GM21360 (cell line): ENCODE measurements around the gene FAU.
A peak's percentile ranks its signal among the peaks of the same experiment; 100 is the strongest.
"Not testable (repeated sequence)": the region's sequence is repeated elsewhere in the genome, so short reads cannot be mapped to it uniquely, and the experiment has no call there.

Experiments used
- ATAC-seq: cut with Tn5 transposase; IDR thresholded peaks from one replicate; pipeline ENCODE4 v1.9.1; 2021; ENCODE audit warnings: mild to moderate bottlenecking, moderate library complexity; ENCODE audit not compliant: unreplicated experiment

The FAU gene

DNA sequence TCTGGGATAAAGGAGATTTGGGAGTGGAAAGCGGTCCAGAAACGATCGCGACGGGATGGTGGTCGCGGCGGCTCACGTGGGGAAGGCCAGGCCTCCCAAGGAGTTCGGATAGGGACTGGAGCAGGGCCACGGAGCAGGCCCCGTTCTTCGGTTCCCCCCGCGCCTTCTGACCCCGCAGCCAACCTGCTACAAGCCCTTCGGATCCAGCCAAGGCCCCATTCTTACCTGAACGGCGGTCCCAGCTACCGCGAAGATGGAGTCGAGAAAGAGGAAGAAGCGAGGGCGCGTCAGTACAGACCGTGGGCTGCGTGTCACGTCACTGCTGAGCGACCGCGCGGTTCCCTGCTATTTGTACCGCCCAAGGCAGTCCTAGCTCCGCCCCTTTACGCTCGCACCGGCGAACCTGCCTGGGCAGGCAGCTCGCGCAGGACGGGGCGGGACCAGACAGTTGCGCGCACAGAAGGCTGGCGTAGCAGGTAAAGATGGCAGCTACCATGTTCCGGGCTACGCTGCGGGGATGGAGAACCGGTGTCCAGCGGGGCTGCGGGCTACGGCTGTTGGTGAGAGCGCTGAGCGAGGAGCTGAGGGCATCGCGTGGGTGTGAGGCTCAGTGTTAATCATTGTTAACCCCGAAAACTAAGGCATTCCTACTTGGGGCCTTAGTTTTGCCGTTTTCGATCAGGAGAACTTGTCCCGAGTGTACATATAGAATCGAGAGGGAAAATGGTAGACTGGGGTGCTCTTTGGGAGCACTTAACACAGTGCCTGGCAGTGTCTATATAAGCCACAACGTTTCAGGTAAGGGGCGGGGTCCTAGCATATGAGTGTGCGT lies at the start of gene FAU, which contains the start of gene MRPL49:
Gene FAU, minus strand, starts transcription at position 270 of the 832 bp plus-strand sequence. CDS start 321 bp downstream, outside the sequence.
Gene MRPL49, plus strand, starts transcription at position 457 of the 832 bp plus-strand sequence. Its CDS starts 26 bp downstream, at position 483.
- peak; percentile 46 for ATAC-seq

DNA sequence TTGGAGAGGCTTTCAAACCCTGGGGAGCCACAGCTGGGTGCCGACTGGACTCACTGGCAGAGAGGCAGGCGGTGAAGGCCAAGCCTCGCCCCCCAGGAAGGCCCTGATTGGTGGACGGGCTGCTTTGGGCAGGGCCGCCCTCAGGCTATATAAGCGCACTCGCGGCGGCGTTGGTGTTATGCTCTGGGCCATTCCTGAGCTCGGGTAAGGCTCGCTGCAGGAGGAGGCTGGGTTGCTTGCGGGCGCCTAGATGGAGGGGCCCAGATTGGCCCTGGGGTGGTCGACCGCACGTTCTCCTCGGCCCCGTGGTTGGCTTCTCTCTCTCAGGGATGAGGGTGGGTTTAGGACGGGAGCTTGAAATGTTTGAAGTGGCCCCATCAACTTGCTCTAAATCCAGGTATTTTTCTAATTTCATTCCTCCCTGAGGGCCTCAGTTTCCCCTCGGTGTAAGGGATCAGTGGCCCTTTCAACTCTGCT lies 48.2 kb upstream of the FAU start, which contains the start of gene SPDYC:
Gene SPDYC, plus strand, starts transcription at position 176 of the 477 bp plus-strand sequence. CDS start 1,125 bp downstream, outside the sequence.
- ATAC-seq: no peak

DNA sequence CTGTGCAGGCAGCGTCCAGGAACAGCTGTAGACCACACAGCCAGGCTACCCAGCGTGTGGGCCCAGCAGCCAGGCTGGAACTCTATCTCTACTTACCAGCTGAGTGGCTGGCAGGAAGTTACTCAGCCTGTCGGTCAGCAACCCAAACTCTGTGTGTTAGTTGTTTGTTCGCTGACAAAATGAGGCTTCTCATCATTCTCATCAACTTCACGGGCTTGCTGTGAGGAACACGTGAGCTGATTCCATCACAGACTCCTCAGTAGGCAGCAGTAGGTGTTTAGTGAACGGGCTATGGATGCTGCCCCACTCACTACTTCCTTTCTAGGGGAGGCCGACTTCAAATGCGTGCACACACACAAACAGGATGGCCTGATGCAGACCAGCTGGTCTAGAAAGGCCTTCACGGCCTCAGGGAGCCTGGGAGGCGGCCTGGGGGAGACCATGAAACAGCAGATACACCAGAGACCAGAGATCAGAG lies 47.3 kb upstream of the FAU start:
- ATAC-seq: no peak

DNA sequence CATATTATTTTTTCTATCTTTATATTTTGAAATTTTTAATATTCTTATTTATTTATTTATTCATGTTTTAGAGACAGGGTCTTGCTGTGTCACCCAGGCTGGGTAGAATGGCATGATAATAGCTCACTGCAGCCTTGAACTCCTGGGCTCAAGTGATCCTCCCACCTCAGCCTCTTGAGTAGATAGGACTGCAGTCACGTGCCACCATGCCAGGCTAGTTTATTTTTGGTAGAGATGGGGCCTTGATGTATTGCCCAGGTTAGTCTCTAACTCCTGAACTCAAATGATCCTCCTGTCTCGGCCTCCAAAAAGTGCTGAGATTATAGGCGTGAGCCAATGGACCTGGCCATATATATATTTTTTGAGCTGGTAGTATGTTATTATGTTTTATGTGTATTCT lies 45.7 kb upstream of the FAU start:
- ATAC-seq: no peak

DNA sequence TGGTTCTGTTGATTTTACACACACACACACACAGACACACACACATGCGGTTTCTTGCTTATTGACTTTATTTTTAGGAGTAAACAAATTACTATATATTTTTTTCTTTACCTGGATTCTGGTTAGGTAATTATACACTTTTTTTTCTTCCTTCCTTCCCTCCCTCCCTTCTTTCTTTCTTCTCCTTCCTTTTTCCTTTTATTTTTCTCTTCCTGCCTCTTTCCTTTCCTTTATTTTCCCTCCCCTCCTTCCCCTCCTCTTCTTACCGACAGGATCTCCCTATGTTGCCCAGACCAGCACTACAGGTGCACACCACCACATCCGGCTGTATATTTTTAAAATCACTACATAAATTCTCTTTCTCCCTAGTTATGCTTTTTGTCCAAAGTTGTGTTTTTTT lies 45.0 kb upstream of the FAU start:
- no peak for ATAC-seq

DNA sequence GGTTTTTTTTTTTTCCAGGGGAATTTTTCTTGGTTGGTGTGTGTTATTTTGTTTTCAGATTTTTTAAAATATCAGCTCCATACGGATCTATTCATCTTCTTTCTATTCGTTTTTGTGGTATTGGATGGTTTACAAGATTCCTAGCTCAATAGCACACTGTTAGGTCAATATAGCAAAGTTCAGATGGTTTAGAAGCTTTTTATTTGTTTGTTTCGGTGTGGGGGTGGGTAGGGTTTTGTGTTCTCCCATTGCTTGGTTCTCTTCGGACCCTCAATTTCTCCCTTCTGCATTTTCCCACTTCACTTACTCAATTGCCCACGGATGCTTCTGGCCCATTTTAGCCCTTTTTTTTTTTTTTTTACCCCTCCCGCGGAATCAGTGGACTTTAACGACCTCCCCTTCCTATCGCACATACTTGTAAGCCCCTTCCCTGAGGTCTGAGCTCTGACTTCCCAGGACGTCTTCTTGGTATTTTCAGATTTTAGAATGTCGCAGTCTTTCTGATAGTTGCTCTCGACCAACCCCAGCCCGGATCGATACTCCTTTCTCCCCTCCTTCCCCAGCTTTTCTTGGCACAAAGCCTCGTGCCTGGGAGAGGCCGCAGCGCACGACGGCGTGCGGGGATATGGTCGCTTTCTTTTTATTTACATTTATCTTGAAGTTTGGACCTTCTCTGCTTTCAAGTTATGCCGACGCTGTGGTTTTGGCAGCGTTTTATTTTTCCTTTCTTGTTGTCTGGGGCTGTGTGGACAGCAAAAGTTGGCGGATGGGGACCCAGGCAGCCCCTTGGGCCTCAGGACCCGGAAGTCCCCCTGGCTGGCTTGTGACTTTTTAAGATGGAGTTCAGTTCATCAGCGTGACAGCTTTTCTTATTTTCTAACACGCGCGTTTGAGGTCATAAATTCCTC lies 43.7 kb upstream of the FAU start:
- no peak for ATAC-seq

DNA sequence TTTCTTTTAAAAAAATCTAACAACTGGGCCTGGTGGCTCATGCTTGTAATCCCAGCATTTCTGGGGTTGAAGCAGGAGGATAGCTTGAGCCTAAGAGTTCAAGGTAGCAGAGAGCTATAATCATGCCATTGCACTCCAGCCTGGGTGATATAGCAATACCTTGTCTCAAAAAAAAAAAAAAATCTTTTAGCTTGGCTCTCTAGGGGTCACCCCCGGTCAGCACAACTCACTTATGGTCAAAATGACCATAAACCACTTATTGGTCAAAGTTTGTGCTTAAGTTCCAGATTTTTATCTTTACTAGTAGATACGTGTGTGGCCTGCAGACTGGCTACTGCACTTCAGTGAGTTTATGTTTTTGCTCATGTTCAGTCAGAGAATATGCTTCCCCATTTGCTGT lies 41.8 kb upstream of the FAU start:
- ATAC-seq: no peak

DNA sequence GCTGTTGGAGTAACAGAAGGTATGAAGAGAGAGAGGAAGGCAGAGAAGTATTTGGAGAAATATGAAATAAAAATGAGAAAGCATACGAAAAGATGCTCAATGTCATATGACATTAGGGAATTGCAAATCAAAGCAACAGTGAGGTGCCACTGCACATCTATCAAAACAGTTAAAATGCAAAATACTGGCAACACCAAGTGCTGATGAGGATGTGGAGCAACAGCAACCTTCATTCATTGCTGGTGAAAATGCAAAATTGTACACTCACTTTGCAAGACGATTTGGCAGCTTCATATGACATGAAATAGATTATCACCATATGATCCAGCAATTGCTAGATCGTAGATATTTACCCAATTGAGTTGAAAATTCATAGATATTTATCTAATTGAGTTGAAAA lies 38.7 kb upstream of the FAU start:
- ATAC-seq: no peak

DNA sequence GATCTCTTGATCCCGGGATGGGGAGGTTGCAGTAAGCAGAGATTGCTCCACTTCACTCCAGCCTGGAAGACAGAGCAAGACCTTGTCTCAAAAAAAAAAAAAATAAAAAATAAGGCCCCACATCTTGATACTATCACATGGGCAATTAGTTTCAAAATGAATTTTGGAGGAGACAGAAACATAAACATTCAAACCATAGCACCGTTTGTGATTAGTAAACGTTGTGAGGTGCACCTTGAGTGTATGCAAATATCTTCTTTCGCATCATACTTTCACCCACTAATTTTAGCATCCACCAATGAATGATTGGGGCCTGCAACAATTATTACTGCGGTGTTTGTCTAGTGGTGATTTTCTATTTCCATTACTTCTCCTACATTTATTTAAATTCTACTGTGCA lies 37.1 kb upstream of the FAU start:
- ATAC-seq: no peak

DNA sequence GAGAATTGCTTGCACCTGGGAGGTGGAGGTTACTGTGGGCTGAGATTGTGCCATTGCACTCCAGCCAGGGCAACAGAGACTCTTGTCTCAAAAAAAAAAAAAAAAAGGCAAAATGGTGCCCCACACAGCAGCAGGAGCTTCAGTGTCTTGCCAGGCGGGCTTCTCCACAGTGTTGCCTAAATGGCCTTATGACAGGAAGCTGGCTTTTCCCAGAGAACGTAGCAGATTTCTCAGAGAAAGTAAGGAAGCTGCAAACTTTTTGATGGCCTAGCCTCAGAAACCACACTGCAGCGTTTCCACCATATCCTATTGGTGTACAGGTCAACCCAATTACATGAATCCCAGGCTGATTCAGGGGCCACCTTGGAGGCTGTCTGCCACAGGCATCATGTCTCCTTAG lies 35.4 kb upstream of the FAU start:
- ATAC-seq: no peak

DNA sequence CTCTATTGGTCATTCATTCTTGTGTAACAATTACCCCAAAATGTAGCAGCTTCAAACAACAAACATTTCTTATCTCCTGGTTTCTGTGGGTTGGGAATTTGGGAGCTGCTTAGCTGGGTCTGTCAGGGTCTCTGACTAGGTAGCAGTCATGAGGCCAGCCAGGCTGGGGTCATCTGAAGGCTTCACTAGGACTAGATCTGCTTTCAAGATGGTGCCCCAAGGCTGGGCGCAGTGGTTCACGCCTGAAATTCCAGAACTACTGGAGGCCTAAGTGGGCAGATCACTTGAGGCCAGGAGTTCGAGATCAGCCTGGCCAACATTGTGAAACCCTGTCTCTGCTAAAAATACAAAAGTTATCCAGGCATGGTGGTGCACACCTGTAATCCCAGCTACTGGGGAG lies 35.0 kb upstream of the FAU start:
- no peak for ATAC-seq

DNA sequence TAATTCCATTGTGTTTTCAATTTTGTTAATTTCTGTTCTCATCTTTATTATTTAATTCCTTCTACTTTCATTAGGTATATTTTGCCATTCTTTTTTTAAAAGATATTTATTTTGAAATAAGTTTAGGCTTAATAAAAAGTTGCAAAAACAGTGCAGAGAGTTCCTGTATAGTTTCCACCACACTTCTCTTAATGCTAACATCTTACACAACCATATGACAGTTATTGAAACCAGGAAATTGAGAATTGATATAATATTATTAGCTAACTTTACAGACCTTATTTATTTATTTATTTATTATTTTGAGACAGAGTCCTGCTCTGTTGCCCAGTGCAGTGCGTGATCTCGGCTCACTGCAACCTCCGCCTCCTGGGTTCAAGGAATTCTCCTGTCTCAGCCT lies 34.3 kb upstream of the FAU start:
- no peak for ATAC-seq

DNA sequence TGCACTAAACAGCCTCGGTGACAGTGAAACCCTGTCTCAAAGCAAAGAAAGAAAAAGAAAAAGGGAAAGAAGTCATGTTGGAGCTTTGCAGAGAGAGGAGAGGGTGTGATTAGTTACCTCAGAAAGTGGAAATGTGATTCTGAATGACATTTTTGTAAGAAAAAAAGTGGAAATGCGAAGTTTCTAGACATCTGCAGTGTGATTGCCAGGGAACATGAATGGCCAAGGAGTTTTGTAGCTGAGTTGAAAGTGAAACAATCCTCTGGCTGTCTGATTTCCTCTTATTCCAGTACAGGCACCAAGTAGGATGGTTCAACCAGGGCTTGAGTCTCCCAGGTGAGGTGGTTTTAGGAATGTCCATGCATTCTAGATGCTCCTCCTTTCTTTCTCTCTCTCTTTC lies 30.2 kb upstream of the FAU start:
- ATAC-seq: no peak

DNA sequence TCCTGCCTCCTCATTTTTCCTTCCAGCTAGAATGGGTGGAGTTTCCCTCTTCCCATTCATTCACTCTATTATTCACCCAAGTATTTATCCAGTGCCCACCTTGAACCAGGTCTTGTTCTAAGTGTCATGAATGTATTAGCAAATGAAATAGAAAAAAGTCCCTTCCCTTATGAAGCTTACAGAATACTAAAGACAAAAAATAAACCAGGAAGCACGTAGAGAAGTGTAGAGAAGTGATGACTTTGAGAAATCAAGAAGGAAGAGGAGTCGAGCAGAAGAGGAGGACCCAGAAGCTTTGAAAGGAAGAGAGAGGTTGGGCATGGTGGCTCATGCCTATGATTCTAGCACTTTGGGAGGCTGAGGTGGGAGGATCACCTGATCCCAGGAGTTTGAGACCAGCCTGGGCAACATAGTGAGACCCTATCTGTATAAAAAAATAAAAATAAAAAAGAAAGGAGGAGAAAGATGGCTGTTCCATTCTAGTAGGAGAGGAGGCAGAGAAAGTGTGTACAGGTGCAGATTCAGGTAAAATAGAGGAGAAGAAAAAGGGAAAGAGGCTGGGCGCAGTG lies 29.5 kb upstream of the FAU start:
- ATAC-seq: no peak

DNA sequence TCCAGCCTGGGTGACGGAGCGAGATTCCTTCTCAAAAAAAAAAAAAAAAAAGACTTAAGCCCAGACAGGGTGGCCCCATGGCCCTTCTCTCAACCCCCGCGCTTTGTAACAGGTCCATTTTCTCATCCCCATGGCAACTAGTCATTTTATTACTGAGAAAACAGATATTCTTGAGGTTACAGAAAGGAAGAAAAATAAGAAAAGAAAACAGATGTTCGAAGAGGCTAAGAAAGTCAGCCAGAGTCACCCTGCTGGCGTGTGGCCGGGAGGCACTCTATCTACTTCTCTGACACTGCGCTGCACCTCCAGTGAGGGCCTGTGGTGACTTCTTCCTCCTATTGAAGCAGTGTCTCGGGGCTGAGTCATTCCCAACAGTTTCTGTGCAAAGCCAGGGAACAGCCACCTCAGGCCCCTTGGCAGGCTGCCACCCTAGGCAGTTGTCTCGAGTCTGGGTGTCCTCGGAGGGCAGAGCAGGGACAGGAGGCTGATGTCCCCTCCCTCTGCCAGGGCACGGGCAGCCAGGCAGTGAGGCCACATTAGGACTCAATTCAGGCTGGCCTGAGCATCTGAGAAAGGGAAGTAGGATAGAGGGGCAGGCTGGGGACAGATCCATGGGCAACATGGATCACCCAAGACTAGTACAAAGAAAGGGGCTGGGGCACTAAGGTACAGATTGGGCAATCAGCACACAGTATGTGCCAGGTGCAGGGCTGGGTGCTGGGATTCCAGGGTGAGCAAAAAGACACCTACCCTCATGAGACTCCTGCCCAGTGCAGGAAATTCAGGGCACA lies 28.8 kb upstream of the FAU start:
- ATAC-seq: no peak

DNA sequence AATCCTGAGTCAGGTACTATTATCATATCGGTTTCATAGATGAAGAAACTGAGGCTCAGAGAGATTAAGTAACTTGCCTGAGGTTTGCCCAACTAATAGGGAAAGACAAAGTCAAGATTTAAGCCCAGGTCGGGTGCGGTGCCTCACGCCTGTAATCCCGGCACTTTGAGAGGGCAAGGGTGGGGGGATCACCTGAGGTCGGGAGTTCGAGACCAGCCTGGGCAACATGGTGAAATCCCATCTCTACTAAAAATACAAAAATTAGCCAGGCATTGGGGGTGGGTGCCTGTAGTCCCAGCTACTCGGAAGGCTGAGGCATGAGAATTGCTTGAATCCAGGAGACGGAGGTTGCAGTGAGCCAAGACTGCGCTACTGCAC lies 28.2 kb upstream of the FAU start:
- not testable (repeated sequence) for ATAC-seq

DNA sequence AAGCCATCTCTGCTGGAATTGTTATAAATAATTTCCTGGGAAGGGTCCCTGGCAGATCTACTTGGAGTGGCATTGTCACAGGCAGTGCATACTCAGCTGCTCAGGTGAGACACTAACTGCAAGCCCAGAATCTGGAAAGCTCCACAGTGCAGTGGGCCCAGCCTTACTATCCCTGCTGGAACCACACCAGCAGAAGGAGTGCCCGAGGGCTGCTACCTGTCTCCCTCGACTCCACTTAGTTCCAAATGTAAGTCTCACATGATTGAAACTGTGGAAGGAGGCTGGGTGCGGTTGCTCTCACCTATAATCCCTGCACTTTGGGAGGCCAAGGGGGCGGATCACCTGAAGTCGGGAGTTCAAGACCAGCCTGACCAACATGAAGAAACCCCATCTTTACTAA lies 26.7 kb upstream of the FAU start:
- ATAC-seq: no peak

DNA sequence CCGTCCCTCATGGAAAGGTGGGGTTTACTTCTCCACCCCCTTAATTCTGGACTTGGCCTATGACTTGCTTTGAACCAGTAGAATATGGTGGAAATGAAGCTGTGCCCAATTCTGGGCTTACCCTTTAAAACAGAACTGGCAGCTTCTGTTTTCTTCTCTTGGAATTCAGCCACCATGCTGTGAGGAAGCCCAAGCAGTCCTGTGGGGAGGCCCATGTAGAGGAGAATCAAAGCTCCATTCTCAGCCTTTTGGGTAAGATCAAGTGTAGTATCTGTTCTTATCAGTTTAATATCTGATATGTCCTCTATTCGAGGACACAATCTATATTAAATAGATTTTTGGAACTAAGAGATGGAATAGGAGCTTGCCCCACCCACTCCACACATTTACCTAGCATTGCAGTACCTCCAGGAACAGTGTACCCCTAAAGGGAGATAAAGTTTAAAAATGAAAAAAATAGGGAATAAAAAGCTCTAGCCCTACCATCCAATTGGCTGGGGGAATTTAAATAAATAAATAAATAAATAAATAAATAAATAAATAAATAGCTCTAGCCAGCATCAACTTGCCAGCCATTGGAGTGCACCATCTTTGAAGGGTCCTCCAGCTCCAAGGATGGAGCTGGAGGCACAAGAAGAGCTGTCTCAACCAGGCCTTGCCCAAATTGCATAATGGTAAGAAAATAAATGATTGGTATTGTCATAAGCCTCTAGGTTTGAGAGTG lies 25.6 kb upstream of the FAU start:
- ATAC-seq: no peak

DNA sequence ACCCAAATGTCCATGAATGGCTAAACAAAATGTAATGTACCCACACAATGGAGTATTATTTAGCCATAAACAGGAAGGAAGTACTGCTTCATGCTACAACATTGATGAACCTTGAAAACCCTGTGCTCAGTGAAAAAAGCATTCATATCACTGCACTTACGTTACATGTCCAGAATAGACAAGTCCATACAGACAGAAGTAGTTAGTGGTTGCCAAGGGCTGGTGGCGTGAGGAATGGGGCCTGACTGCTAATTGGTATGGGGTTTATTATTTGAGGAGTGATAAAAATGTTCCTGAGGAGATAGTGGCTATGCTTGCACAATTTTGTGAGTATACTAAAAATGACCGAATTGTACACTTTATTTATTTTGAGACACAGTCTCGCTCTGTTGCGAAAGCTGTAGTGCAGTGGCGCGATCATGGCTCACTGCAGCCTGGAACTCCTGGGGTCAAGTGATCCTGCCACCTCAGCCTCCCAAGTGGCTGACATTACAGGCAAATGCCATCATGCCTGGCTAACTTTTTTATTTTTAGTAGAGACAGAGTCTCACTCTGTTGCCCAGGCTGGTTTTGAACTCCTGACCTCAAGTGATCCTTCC lies 20.1 kb upstream of the FAU start:
- no peak for ATAC-seq
